ELF-1 (cell line): ENCODE results near the gene PLCB1.
"Not testable (repeated sequence)": the region's sequence is repeated elsewhere in the genome, so short reads cannot be mapped to it uniquely, and the experiment has no call there.

Experiments
- DNase-seq: peaks from one replicate; pipeline ENCODE4 v3.0.0-alpha.2; 2016; ENCODE audit warnings: low read depth, low spot score

Gene PLCB1

GRCh38 chr20:8829256-8829655, 697.2 kb downstream of the PLCB1 start:
- no peak for DNase-seq

- DNase-seq: not testable (repeated sequence)
Observed at GRCh38 chr20:8834294-8834693, 702.2 kb downstream of the PLCB1 start.

- DNase-seq: no peak
Observed at GRCh38 chr20:8834851-8835250, 702.8 kb downstream of the PLCB1 start.

- no peak for DNase-seq
Observed at GRCh38 chr20:8837396-8837795, 705.3 kb downstream of the PLCB1 start.

- no peak for DNase-seq
Observed at GRCh38 chr20:8842525-8842924, 710.5 kb downstream of the PLCB1 start.

DNA sequence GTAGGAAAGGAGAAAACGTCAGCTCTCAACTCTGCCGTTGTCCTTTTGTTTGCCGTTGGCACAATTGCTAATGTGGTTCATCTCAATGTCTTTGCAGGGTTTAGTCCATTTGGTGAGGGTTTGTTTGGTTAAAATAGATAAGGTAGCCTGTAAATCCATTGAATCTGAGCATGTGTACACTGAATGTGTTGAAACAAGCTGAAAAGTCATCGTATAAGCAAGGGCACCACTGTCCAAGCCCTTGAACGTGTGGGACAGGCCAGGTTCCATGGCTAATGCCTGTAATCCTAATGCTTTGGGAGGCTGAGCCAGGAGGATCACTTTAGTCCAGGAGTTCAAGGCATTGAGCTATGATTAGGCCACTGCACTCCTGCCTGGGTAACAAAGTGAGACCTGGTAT, 712.1 kb downstream of the PLCB1 start:
- no peak for DNase-seq

- no peak for DNase-seq
Observed at GRCh38 chr20:8849990-8850389, 717.9 kb downstream of the PLCB1 start.

GRCh38 chr20:8851446-8851845, 719.4 kb downstream of the PLCB1 start:
- DNase-seq: no peak

DNA sequence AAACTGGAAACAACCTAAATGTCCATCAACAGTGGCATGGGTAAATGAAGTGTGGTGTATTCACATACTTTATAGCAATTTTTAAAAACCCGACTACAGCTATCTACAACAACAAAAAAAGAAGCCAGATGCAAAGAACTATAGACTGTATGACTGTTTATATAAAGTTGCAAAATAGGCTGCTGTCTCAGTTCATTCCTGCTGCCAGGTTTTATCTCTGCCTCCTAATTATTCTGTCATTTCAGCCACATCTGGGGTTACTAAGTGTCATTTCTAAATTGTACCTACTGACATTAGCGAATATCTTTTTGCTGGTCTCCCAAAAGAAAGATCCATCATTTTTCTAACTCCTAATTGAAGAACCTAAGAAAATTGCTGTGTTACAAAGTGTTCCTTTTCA, 719.9 kb downstream of the PLCB1 start:
- not testable (repeated sequence) for DNase-seq

- not testable (repeated sequence) for DNase-seq
Observed at GRCh38 chr20:8853211-8853610, 721.1 kb downstream of the PLCB1 start.

DNA sequence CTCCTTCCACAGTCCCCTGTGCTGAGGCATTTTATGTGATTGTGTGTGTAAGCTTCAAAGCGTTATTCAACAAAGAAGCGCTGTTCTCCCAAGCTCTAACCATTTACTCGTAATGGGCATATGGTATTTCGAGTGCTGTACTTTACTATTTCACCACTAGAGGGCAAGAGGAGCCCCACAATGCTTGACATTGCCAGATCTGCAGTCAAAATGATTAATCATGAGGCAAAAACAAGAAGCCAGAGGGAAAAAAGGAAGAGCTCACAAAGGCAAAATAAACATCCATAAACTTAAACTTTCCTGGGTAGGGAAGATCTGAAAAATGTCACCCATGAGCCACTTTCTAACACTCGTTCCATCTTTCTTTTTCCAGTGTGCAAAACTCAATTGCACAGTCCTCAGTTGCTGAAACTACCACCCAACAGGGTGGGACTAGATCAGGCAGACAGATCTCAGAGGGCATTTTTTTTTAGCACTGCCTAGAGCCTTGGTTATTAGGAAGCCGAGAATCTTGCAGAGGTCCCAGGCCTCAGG, 721.8 kb downstream of the PLCB1 start:
- peak; percentile 77 for DNase-seq

- DNase-seq: peak; percentile 8
Observed at GRCh38 chr20:8854571-8854970, 722.5 kb downstream of the PLCB1 start.

DNA sequence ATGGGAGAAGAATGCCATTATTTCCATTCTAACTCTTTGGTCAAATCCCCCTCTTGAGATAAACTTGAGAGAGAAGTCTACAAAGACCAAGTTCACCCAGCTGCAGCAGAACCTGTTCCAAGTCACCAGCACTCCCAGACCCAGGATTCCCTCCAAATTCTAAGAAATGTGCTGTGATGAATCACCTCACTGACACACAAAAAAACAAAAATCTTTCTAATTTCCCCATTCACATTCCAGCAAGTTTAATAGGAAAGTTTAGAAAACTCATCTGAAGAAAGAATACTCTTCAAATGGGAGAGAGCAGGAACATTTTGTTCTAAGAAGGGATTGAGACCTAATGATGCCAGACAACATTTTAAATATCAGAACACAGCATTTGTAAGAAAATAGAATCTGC, 723.2 kb downstream of the PLCB1 start:
- DNase-seq: no peak

- no peak for DNase-seq
Observed at GRCh38 chr20:8856668-8857067, 724.6 kb downstream of the PLCB1 start.

- no peak for DNase-seq
Observed at GRCh38 chr20:8858181-8858787, 726.2 kb downstream of the PLCB1 start.

- DNase-seq: no peak
Observed at GRCh38 chr20:8860011-8860495, 728.0 kb downstream of the PLCB1 start.

DNA sequence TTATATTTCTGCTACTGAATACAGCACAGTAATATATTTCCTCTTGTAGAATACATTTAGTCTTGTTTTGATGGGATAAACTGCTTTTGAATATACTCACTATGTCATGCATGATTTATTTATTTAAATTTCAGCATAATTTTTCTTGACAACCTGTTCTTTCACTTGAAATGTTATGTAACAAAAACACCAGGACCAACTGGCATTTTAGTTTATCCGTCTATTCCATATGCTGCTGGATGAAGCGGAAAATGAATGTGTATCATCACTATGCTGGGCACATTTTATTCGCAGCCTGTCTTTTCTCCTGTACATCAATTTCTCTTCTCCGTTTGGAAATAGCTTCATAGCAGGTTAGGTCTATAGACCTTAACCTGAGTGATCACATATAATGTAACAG, 730.0 kb downstream of the PLCB1 start:
- DNase-seq: no peak

DNA sequence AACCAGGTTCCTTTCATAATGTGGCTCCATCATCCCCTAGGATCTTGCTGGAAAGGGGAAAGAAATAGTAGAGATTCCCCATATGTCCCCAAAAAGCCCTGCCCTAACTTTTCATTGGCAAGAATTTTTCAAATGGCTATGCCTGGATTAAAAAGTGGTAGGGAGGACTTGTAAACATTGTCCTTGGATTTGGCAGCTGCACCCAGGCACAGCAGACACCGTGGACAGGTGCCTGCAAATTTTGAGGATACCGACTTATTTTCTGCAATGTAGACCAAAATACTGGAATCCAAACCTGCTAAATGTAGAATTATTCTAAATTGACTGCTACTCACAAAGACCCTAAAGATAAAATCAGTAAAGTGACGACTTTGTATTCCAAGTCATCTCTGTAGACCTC, 733.6 kb downstream of the PLCB1 start:
- DNase-seq: no peak

GRCh38 chr20:8867038-8867740, 735.1 kb downstream of the PLCB1 start:
- DNase-seq: no peak

DNA sequence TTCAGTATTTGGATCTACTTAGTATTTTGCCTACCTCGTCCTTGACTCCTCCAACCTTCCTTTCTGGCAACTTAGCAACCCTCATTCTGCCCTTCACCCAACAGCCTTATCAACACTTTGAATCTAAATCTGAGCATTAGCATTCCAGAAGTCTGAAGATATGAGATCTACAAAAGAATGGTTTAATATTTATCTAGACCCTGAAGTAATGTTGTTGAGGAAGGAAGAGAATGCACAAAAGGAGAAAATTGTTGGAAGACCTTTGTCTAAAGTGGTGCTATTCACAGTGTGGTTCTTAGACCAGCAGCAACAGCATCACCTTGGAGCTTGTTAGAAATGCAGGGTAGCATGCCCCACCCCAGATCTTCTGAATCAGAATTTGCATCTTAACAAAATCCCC, 738.6 kb downstream of the PLCB1 start:
- DNase-seq: no peak

GRCh38 chr20:8874437-8874836, 742.4 kb downstream of the PLCB1 start:
- no peak for DNase-seq

- DNase-seq: no peak
Observed at GRCh38 chr20:8875586-8875985, 743.5 kb downstream of the PLCB1 start.

DNA sequence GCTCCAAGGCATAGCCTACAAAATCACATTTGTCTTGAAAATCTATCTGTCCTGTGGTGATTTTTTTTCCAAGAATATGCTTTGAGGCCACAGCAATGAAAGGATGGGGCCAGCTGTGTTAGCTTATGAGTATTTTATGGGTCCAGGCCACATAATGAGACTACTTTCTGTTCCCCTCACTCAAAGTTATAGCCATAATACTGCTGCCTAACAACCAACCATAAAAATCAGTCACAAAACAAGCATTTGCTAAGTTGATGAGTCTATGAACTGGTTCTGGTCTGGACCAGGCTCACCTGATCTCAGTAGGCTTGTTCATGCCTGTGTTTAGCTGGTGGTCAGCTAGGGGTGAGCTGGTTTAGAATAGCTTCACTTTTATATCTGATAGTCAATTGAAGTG, 744.3 kb downstream of the PLCB1 start:
- DNase-seq: no peak
